IMR-90 (cell line): ENCODE measurements around the gene KCNJ16. TPM values are rescaled to one million over a fixed set of nuclear protein-coding genes. Genes with fewer than 3 reads are reported as not detected.

ENCODE experiments used
- ATAC-seq: fragments of 200-7000 bp; cut with Tn5 transposase; 2 replicates; pipeline ENCODE4 v1.9.1; 2020; ENCODE audit warnings: low read depth, mild to moderate bottlenecking, moderate library complexity
- BruUV-seq: library from RNA; stranded (reverse); fragments of 400-500 nt; replicated peaks from 2 replicates; lab custom pipeline; 2021; lab: Mats Ljungman, UMichigan
- CTCF ChIA-PET: fragments of 300-600 bp; formaldehyde crosslinking; extraction: SDS; loops from one replicate; lab custom pipeline; 2021; ENCODE audit warnings: antibody characterized with exemption; lab: Yijun Ruan, JAX
- POLR2A ChIA-PET: fragments of 300-600 bp; sonication (Branson Sonifier 250); formaldehyde crosslinking; loops from one replicate; lab custom pipeline; 2022; ENCODE audit warnings: antibody characterized with exemption; ENCODE audit not compliant: unreplicated experiment; lab: Charles Lee
- DNase-seq: peaks from one replicate; pipeline ENCODE4 v3.0.0; 2013
- H2AFZ ChIP-seq: replicated peaks from 2 replicates; pipeline ENCODE3; 2013; ENCODE audit warnings: low read length, mild to moderate bottlenecking; ENCODE audit not compliant: poor library complexity
- H2AK5ac ChIP-seq: 2 replicates; pipeline ENCODE4 v1.6.1; 2013; ENCODE audit warnings: low read depth, low read length, inconsistent platforms
- H2AK9ac ChIP-seq: replicated peaks from 2 replicates; pipeline ENCODE3; 2013; ENCODE audit warnings: mild to moderate bottlenecking, low read depth, low read length, moderate library complexity; ENCODE audit not compliant: poor library complexity
- H2BK120ac ChIP-seq: 2 replicates; pipeline ENCODE4 v1.6.1; 2013; ENCODE audit warnings: low read depth, low read length, inconsistent platforms
- H2BK15ac ChIP-seq: 3 replicates; pipeline ENCODE4 v1.6.1; 2013; ENCODE audit warnings: low read depth, low read length, inconsistent platforms
- H2BK20ac ChIP-seq: 2 replicates; pipeline ENCODE4 v1.6.1; 2013; ENCODE audit warnings: low read depth, mild to moderate bottlenecking, inconsistent platforms, low read length, moderate library complexity
- H2BK5ac ChIP-seq: 2 replicates; pipeline ENCODE4 v1.6.1; 2013; ENCODE audit warnings: mild to moderate bottlenecking, low read depth, low read length, inconsistent platforms; ENCODE audit not compliant: poor library complexity, severe bottlenecking
- H3K14ac ChIP-seq: replicated peaks from 2 replicates; pipeline ENCODE4 v1.6.1; 2013; ENCODE audit warnings: low read depth, low read length, inconsistent platforms
- H3K18ac ChIP-seq: 2 replicates; pipeline ENCODE4 v1.6.1; 2013; ENCODE audit warnings: low read depth, low read length, control low read depth
- H3K23ac ChIP-seq: 2 replicates; pipeline ENCODE4 v1.6.1; 2013; ENCODE audit warnings: low read depth, low read length, inconsistent platforms
- H3K27ac ChIP-seq: 2 replicates; pipeline ENCODE4 v1.5.1; 2013; ENCODE audit warnings: mild to moderate bottlenecking, control low read depth, low read length; ENCODE audit not compliant: insufficient read depth
- H3K27me3 ChIP-seq: 2 replicates; pipeline ENCODE4 v1.6.1; 2013; ENCODE audit warnings: low read length; ENCODE audit not compliant: control insufficient read depth, insufficient read depth
- H3K36me3 ChIP-seq: 2 replicates; pipeline ENCODE4 v1.6.1; 2013; ENCODE audit warnings: low read length, mixed read lengths; ENCODE audit not compliant: control insufficient read depth, insufficient read depth
- H3K4ac ChIP-seq: 2 replicates; pipeline ENCODE4 v1.6.1; 2013; ENCODE audit warnings: low read depth, low read length, inconsistent platforms
- H3K4me1 ChIP-seq: 2 replicates; pipeline ENCODE4 v1.6.1; 2013; ENCODE audit warnings: low read length, mixed read lengths; ENCODE audit not compliant: control insufficient read depth, insufficient read depth
- H3K4me2 ChIP-seq: 2 replicates; pipeline ENCODE4 v1.6.1; 2013; ENCODE audit warnings: low read depth, mild to moderate bottlenecking, control low read depth, low read length, moderate library complexity
- H3K4me3 ChIP-seq: 2 replicates; pipeline ENCODE4 v1.5.1; 2013; ENCODE audit warnings: low read depth, mild to moderate bottlenecking, control low read depth, low read length, moderate library complexity; ENCODE audit not compliant: insufficient read depth
- H3K56ac ChIP-seq: 2 replicates; pipeline ENCODE4 v1.6.1; 2013; ENCODE audit warnings: low read length, inconsistent platforms; ENCODE audit not compliant: insufficient read depth; ENCODE audit errors: extremely low read depth
- H3K79me1 ChIP-seq, 2 experiments: 2 replicates each; pipeline ENCODE4 v1.6.1; 2013; ENCODE audit warnings: low read length in 2 of 2, inconsistent platforms in 1 of 2, low read depth in 1 of 2
- H3K9ac ChIP-seq: 2 replicates; pipeline ENCODE4 v1.6.1; 2013; ENCODE audit warnings: low read depth, low read length, control low read depth
- H3K9me1 ChIP-seq: 2 replicates; pipeline ENCODE4 v1.6.1; 2013; ENCODE audit warnings: low read length, inconsistent platforms; ENCODE audit not compliant: insufficient read depth
- H3K9me3 ChIP-seq: 2 replicates; pipeline ENCODE4 v1.6.1; 2013; ENCODE audit warnings: low read length; ENCODE audit not compliant: control insufficient read depth, insufficient read depth
- H4K20me1 ChIP-seq: 2 replicates; pipeline ENCODE4 v1.6.1; 2013; ENCODE audit warnings: low read length, inconsistent platforms; ENCODE audit not compliant: insufficient read depth
- H4K5ac ChIP-seq: 2 replicates; pipeline ENCODE4 v1.6.1; 2013; ENCODE audit warnings: mild to moderate bottlenecking, low read depth, low read length, control low read depth
- H4K8ac ChIP-seq, 2 experiments: 2 replicates each; pipeline ENCODE4 v1.6.1; 2013; ENCODE audit warnings: low read depth in 2 of 2, low read length in 2 of 2, control low read depth in 1 of 2, inconsistent platforms in 1 of 2
- H4K91ac ChIP-seq: 2 replicates; pipeline ENCODE4 v1.6.1; 2013; ENCODE audit warnings: low read depth, low read length, inconsistent platforms; ENCODE audit not compliant: insufficient read depth
- BHLHE40 ChIP-seq: fragments of 150-350 bp; IDR thresholded peaks from 2 replicates; pipeline ENCODE4 v1.6.1; 2016; ENCODE audit warnings: mild to moderate bottlenecking, low read depth, low read length
- MAFK ChIP-seq: IDR thresholded peaks from 2 replicates; pipeline ENCODE4 v1.6.1; 2012; ENCODE audit warnings: low read depth, low read length, improper control_type of control experiment
- MAZ ChIP-seq: IDR thresholded peaks from 2 replicates; pipeline ENCODE4 v1.6.1; 2012; ENCODE audit warnings: low read depth, mild to moderate bottlenecking, low read length, improper control_type of control experiment, moderate library complexity, borderline replicate concordance
- NFE2L2 ChIP-seq: fragments of 150-350 bp; IDR thresholded peaks from 2 replicates; pipeline ENCODE4 v1.6.1; 2016; ENCODE audit warnings: low read depth, mild to moderate bottlenecking, low read length
- POLR2A ChIP-seq: IDR thresholded peaks from 2 replicates; pipeline ENCODE4 v1.6.1; 2012; ENCODE audit warnings: mild to moderate bottlenecking, low read depth, low read length
- RFX5 ChIP-seq: IDR thresholded peaks from 2 replicates; pipeline ENCODE4 v1.8.0; 2012; ENCODE audit warnings: low read depth, mild to moderate bottlenecking, low read length, moderate library complexity
- SMC3 ChIP-seq: fragments of 150-350 bp; IDR thresholded peaks from 2 replicates; pipeline ENCODE4 v1.6.1; 2016; ENCODE audit warnings: low read depth, mild to moderate bottlenecking, antibody characterized with exemption, low read length, moderate library complexity
- WGBS, 2 experiments: methylation state at CpG; one replicate each; pipeline versions ENCODE4 v1.1.5 to v1.1.7; 2013; ENCODE audit warnings: missing lambda C conversion rate in 2 of 2; ENCODE audit not compliant: insufficient read length in 1 of 2; ENCODE audit errors: extremely low coverage in 2 of 2; 5-methylcytosine and 5-hydroxymethylcytosine counted together
- dilution Hi-C: fragments of 300-500 bp; cut with HindIII; formaldehyde crosslinking; loops from one replicate; pipeline ENCODE4 v1.14.3; 2018; ENCODE audit warnings: low sequenced_read_pairs; ENCODE audit not compliant: unreplicated experiment
- in situ Hi-C: fragments of 300-500 bp; cut with MboI; formaldehyde crosslinking; loops from 3 replicates; pipeline ENCODE4 v1.14.3; 2019; ENCODE audit warnings: low sequenced_read_pairs, inconsistent platforms, mixed read lengths
- intact Hi-C: fragments of 100-400 bp; cut with micrococcal nuclease; formaldehyde crosslinking; loops from 2 replicates; pipeline ENCODE4 v1.10.0; 2022
- polyA plus RNA-seq, 3 experiments: library from polyadenylated mRNA; depleted of rRNA; stranded (reverse); fragments of >200 nt; gene quantifications; 2 replicates each; pipeline ENCODE4 v1.2.3, GENCODE V29; 2012; ENCODE audit warnings: low replicate concordance in 1 of 3
- total RNA-seq: library from RNA; depleted of rRNA; stranded (reverse); fragments of >200 nt; gene quantifications from 2 replicates; pipeline ENCODE4 v1.2.3, GENCODE V29; 2012
- TF ChIP-seq, protein P1 (sequence below): fragments of 150-350 bp; IDR thresholded peaks from 2 replicates; pipeline ENCODE4 v1.6.1; 2017; ENCODE audit warnings: mild to moderate bottlenecking, antibody characterized with exemption, low read length, low read depth
- TF ChIP-seq, protein P2 (sequence below): conservative IDR thresholded peaks from 2 replicates; pipeline ENCODE4 v1.5.1; 2012; ENCODE audit warnings: mild to moderate bottlenecking, low read depth, low read length, improper control_type of control experiment

KCNJ16 gene
- total and polyA plus RNA-seq, 2 of the 4 experiments (the other 2 are of a cell fraction) = not detected

DNA sequence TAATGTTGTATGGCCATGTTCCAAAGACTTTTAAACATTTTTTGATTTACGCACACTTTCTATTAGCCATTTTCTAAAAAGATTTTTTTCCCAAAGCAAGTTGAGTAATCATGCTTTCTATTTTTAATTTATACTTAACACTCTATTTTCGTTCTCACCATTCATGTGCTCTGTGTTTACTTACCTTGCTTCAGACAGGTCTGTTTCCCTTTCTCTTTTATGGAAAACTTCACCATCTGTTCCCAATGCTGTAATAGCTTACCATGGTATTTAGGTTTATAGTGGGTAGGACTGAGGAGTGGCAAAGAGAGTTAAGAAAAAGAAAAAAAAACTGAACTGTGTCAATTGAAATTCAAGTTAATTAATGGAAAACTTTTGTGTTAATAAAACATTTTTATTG, 37.5 kb upstream of the KCNJ16 start:
- no peak overlapping the region for H3K56ac ChIP-seq
- peaks cover 4% of the 10 kb centered on the region; the same call in 1 of the 2 replicates for H3K9me1 ChIP-seq
- no peak overlapping the region for H2AK5ac ChIP-seq
- no peaks in the 10 kb centered on the region for H4K20me1 ChIP-seq
- ChIA-PET CTCF (no interaction called here), POLR2A (no interaction called here)
- no peak overlapping the region for H2BK5ac ChIP-seq
- no peak overlapping the region for H3K18ac ChIP-seq
- ATAC-seq (no peak), DNase-seq (no peak)
- dilution Hi-C loops = no loop called here
- H3K4me1 ChIP-seq = peaks cover 2% of the 10 kb centered on the region; the same call in 1 of the 2 replicates
- no peak overlapping the region for H3K4ac ChIP-seq
- in situ Hi-C loops = no loop called here
- H2BK20ac ChIP-seq = no peak overlapping the region
- H4K8ac ChIP-seq = no peak overlapping the region
- H4K91ac ChIP-seq = no peak overlapping the region
- no peak overlapping the region for H3K23ac ChIP-seq
- H4K5ac ChIP-seq = no peak overlapping the region
- no CpG with 5 or more reads among the region's 2 CpGs for whole genome bisulfite sequencing, 2 experiments
- H3K4me3 ChIP-seq = no peak overlapping the region
- no peak for TF ChIP-seq BHLHE40
- TF ChIP-seq MAFK = no peak
- no peak for TF ChIP-seq MAZ
- TF ChIP-seq SMC3 = no peak
- TF ChIP-seq, protein P1, sequence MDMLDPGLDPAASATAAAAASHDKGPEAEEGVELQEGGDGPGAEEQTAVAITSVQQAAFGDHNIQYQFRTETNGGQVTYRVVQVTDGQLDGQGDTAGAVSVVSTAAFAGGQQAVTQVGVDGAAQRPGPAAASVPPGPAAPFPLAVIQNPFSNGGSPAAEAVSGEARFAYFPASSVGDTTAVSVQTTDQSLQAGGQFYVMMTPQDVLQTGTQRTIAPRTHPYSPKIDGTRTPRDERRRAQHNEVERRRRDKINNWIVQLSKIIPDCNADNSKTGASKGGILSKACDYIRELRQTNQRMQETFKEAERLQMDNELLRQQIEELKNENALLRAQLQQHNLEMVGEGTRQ = no peak
- no peak for TF ChIP-seq NFE2L2
- no peak for TF ChIP-seq POLR2A
- TF ChIP-seq, protein P2, sequence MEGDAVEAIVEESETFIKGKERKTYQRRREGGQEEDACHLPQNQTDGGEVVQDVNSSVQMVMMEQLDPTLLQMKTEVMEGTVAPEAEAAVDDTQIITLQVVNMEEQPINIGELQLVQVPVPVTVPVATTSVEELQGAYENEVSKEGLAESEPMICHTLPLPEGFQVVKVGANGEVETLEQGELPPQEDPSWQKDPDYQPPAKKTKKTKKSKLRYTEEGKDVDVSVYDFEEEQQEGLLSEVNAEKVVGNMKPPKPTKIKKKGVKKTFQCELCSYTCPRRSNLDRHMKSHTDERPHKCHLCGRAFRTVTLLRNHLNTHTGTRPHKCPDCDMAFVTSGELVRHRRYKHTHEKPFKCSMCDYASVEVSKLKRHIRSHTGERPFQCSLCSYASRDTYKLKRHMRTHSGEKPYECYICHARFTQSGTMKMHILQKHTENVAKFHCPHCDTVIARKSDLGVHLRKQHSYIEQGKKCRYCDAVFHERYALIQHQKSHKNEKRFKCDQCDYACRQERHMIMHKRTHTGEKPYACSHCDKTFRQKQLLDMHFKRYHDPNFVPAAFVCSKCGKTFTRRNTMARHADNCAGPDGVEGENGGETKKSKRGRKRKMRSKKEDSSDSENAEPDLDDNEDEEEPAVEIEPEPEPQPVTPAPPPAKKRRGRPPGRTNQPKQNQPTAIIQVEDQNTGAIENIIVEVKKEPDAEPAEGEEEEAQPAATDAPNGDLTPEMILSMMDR = no peak
- TF ChIP-seq RFX5 = no peak
- no peaks in the 10 kb centered on the region for H3K9me3 ChIP-seq
- no peak overlapping the region for H3K4me2 ChIP-seq
- H2BK120ac ChIP-seq = no peak overlapping the region
- H3K14ac ChIP-seq = no peak overlapping the region
- no peak overlapping the region for H2AK9ac ChIP-seq
- H3K27ac ChIP-seq = no peak overlapping the region
- no peak overlapping the region for H3K9ac ChIP-seq
- no peak overlapping the region for H2BK15ac ChIP-seq
- intact Hi-C loops = no loop called here
- no peaks in the 10 kb centered on the region for H3K27me3 ChIP-seq
- no peaks in the 10 kb centered on the region for H3K79me1 ChIP-seq
- H2AFZ ChIP-seq = no peak overlapping the region
- no TSS peak for BruUV-seq
- no peaks in the 10 kb centered on the region for H3K36me3 ChIP-seq
